Esophagus squamous epithelium (tissue), 4 donors: ENCODE measurements around the gene DNAJC15.

ENCODE experiments used
- POLR2A ChIP-seq, 4 donors: fragments of 450-650 bp; IDR thresholded peaks; one replicate each; pipeline ENCODE4 v1.6.1; 2017; ENCODE audit warnings: antibody characterized with exemption in 4 of 4, mild to moderate bottlenecking in 4 of 4, moderate library complexity in 3 of 4
- TF ChIP-seq, protein P1 (sequence below), 6 experiments: fragments of 450-650 bp in 4 of 6; fragments of 200-600 bp in 2 of 6; sonication (generic) in 2 of 6; IDR thresholded peaks; one replicate each; pipeline ENCODE4 v1.5.1; 2016 to 2019; ENCODE audit warnings: antibody characterized with exemption in 6 of 6, mild to moderate bottlenecking in 4 of 6, moderate library complexity in 4 of 6

DNA sequence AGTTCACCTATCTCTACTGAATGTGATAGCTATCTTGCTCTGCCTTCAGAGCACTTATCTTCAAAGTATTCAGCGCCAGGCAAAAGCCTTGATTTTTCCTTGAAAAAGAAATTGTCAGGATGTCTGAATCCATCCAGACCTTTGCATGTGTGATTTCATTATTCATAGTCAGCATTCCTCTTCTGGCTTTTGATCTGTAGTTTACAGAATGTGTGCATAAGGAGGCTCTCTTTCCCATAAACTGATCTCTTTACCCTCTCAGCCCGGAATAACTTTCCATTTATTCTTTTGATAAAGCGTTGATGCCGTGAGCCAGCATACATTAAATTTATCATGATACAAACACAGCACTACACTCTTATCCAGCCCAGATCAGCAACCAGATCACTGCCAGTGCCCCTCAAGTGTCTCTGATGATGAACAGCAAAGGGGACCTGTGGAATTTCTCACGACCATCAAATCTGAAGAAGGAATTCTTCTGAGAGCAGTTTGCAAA, 130.8 kb downstream of the DNAJC15 start:
- TF ChIP-seq, protein P1, sequence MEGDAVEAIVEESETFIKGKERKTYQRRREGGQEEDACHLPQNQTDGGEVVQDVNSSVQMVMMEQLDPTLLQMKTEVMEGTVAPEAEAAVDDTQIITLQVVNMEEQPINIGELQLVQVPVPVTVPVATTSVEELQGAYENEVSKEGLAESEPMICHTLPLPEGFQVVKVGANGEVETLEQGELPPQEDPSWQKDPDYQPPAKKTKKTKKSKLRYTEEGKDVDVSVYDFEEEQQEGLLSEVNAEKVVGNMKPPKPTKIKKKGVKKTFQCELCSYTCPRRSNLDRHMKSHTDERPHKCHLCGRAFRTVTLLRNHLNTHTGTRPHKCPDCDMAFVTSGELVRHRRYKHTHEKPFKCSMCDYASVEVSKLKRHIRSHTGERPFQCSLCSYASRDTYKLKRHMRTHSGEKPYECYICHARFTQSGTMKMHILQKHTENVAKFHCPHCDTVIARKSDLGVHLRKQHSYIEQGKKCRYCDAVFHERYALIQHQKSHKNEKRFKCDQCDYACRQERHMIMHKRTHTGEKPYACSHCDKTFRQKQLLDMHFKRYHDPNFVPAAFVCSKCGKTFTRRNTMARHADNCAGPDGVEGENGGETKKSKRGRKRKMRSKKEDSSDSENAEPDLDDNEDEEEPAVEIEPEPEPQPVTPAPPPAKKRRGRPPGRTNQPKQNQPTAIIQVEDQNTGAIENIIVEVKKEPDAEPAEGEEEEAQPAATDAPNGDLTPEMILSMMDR (IDR thresholded peaks at IDR 0.05): no peak
- no peak for TF ChIP-seq POLR2A (IDR thresholded peaks at IDR 0.05)
